ENCODE results near the gene LRRC47. TPM values are rescaled to one million over a fixed set of nuclear protein-coding genes. Genes with fewer than 3 reads are reported as not detected.
A peak's percentile ranks its signal among the peaks of the same experiment; 100 is the strongest.

The LRRC47 gene
- polyA plus RNA-seq, 1 donor from 2014 or later = 59.2 TPM

GRCh38 chr1:3820316-3820715, 24.0 kb upstream of the LRRC47 start:
- no peaks in the 10 kb centered on the region for H3K79me2 ChIP-seq (replicated peaks; ENCODE audit: insufficient read depth, low read length)
- H4K20me1 ChIP-seq (ENCODE audit: insufficient read depth) = no peaks in the 10 kb centered on the region
- TF ChIP-seq TAF1 (IDR thresholded peaks at IDR 0.05; ENCODE audit: low read depth) (no peak), REST (IDR thresholded peaks at IDR 0.05; ENCODE audit: borderline replicate concordance) (no peak), POLR2AphosphoS5 (IDR thresholded peaks at IDR 0.05) (no peak), EP300 (conservative IDR thresholded peaks at IDR 0.05; ENCODE audit: poor library complexity, severe bottlenecking) (no peak), MXI1 (conservative IDR thresholded peaks at IDR 0.05; ENCODE audit: poor library complexity, severe bottlenecking) (no peak)
- no peak overlapping the region for H3K4me3 ChIP-seq (ENCODE audit: low read length)
- peak overlapping the region; percentile 74 for H3K27ac ChIP-seq (ENCODE audit: low read length)
- H3K9me3 ChIP-seq (ENCODE audit: low read length) = no peaks in the 10 kb centered on the region
- no peak overlapping the region for H3K9ac ChIP-seq (ENCODE audit: low read length)
- H3F3A ChIP-seq (ENCODE audit: insufficient read depth, low read length, poor library complexity, severe bottlenecking) = no peaks in the 10 kb centered on the region
- H3K36me3 ChIP-seq (ENCODE audit: insufficient read depth, low read length) = no peaks in the 10 kb centered on the region
- no peak overlapping the region for H2AFZ ChIP-seq (ENCODE audit: low read depth, low read length)
- H3K4me2 ChIP-seq (ENCODE audit: low read length) = peak overlapping the region; percentile 8
- H3K27me3 ChIP-seq (ENCODE audit: insufficient read depth, low read depth, low read length) = no peaks in the 10 kb centered on the region
- H3K9me2 ChIP-seq (ENCODE audit: insufficient read depth, low read length) = no peaks in the 10 kb centered on the region

- H3K36me3 ChIP-seq (ENCODE audit: insufficient read depth, low read length) = no peaks in the 10 kb centered on the region
- no peaks in the 10 kb centered on the region for H4K20me1 ChIP-seq (ENCODE audit: insufficient read depth)
- TF ChIP-seq EZH2 (IDR thresholded peaks at IDR 0.05; ENCODE audit: borderline replicate concordance, insufficient read depth, low read length, poor library complexity, severe bottlenecking) = no peak
- TF ChIP-seq REST (IDR thresholded peaks at IDR 0.05; ENCODE audit: borderline replicate concordance) = peak; percentile 12
- TF ChIP-seq CTCF (IDR thresholded peaks at IDR 0.05; ENCODE audit: poor library complexity, severe bottlenecking) = no peak
- TF ChIP-seq POLR2AphosphoS5 (IDR thresholded peaks at IDR 0.05) = no peak
- no peak for TF ChIP-seq RAD21 (conservative IDR thresholded peaks at IDR 0.05)
- peak; percentile 73 for TF ChIP-seq EP300 (conservative IDR thresholded peaks at IDR 0.05; ENCODE audit: poor library complexity, severe bottlenecking)
- H2AFZ ChIP-seq (ENCODE audit: low read depth, low read length) = no peak overlapping the region
- no peaks in the 10 kb centered on the region for H3K9me3 ChIP-seq (ENCODE audit: low read length)
- H3K27ac ChIP-seq (ENCODE audit: low read length) = peak overlapping the region; percentile 74
- no peak overlapping the region for H3K4me2 ChIP-seq (ENCODE audit: low read length)
- H3K79me2 ChIP-seq (replicated peaks; ENCODE audit: insufficient read depth, low read length) = no peaks in the 10 kb centered on the region
- no peaks in the 10 kb centered on the region for H3K9me2 ChIP-seq (ENCODE audit: insufficient read depth, low read length)
- H3F3A ChIP-seq (ENCODE audit: insufficient read depth, low read length, poor library complexity, severe bottlenecking) = no peaks in the 10 kb centered on the region
- peak overlapping the region; percentile 20 for H3K4me3 ChIP-seq (ENCODE audit: low read length)
- peak overlapping the region; percentile 48 for H3K9ac ChIP-seq (ENCODE audit: low read length)
- H3K27me3 ChIP-seq (ENCODE audit: insufficient read depth, low read depth, low read length) = no peaks in the 10 kb centered on the region
Measured at GRCh38 chr1:3819771-3820200, 23.5 kb upstream of the LRRC47 start.

Measured in neural cell (in vitro differentiated cells).